GM19099 (cell line): Measurements from ENCODE around the gene FRMPD2.

Experiments
- POLR2A ChIP-seq: IDR thresholded peaks from 3 replicates; pipeline ENCODE4 v1.6.1; 2011; ENCODE audit warnings: low read depth; ENCODE audit not compliant: insufficient read length; ENCODE audit errors: extremely low read depth

Gene FRMPD2

GRCh38 chr10:48231178-48231577, 43.3 kb downstream of the FRMPD2 start:
- TF ChIP-seq POLR2A = no peak

- TF ChIP-seq POLR2A = no peak
Measured at GRCh38 chr10:48227213-48227612, 47.3 kb downstream of the FRMPD2 start.

- no peak for TF ChIP-seq POLR2A
Measured at GRCh38 chr10:48224979-48225560, 49.4 kb downstream of the FRMPD2 start.

GRCh38 chr10:48224296-48224695, 50.2 kb downstream of the FRMPD2 start:
- TF ChIP-seq POLR2A = no peak

- no peak for TF ChIP-seq POLR2A
Measured at GRCh38 chr10:48221814-48222213, 52.7 kb downstream of the FRMPD2 start.

GRCh38 chr10:48219194-48219593, 55.3 kb downstream of the FRMPD2 start:
- TF ChIP-seq POLR2A = no peak

GRCh38 chr10:48216744-48217143, 57.8 kb downstream of the FRMPD2 start:
- no peak for TF ChIP-seq POLR2A

GRCh38 chr10:48216204-48216505, 58.3 kb downstream of the FRMPD2 start:
- no peak for TF ChIP-seq POLR2A

- TF ChIP-seq POLR2A = no peak
Measured at GRCh38 chr10:48215486-48216203, 58.9 kb downstream of the FRMPD2 start.

- no peak for TF ChIP-seq POLR2A
Measured at GRCh38 chr10:48214716-48215485, 59.6 kb downstream of the FRMPD2 start.

GRCh38 chr10:48213047-48213446, 61.4 kb downstream of the FRMPD2 start:
- TF ChIP-seq POLR2A = no peak

- no peak for TF ChIP-seq POLR2A
Measured at GRCh38 chr10:48211777-48212176, 62.7 kb downstream of the FRMPD2 start.

GRCh38 chr10:48210966-48211365, 63.5 kb downstream of the FRMPD2 start:
- no peak for TF ChIP-seq POLR2A

GRCh38 chr10:48210391-48210790, 64.1 kb downstream of the FRMPD2 start:
- no peak for TF ChIP-seq POLR2A

- TF ChIP-seq POLR2A = no peak
Measured at GRCh38 chr10:48209241-48209640, 65.3 kb downstream of the FRMPD2 start.

- TF ChIP-seq POLR2A = no peak
Measured at GRCh38 chr10:48207853-48208252, 66.6 kb downstream of the FRMPD2 start.
